ENCODE results near the gene DCBLD2. TPM values are rescaled to one million over a fixed set of nuclear protein-coding genes. Genes with fewer than 3 reads are reported as not detected.
A peak's percentile ranks its signal among the peaks of the same experiment; 100 is the strongest.

Gene DCBLD2
- total RNA-seq, 1 donor from 2014 or later, result 2.3 TPM

DNA sequence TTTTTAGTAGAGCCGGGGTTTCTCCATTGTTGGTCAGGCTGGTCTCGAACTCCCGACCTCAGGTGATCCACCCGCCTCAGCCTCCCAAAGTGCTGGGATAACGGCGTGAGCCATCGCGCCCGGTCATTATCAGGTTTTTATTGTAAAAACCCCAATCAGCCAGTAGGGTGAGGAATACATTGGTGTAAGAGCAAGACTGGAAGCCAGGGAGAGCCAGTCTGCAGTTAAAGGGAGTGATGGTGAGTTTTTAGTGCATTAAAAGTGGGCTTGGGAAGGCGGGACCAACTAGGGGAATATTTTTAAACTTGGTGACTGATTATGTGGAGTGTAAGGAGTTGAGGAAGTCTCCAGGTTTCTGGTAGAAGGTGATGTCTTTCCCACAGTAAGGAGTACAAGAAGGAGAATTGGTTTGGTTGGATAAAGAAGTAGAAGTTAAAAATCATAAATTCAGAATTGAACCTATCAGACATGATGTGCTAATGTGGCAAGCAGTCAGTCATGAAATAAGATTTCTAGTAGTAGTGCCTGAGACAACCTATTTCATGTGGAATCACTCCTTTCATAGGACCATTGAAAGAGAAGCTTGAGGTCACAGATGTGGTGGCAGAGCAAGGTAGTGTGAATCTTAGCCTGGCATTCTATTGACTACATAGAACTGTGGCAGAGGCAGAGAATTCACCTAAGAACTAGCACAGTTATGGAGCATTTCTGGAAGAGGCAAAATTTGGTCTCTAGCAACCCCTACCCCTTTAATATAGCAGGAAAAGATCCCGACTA lies 2.4 kb upstream of the DCBLD2 start:
- DNase-seq (ENCODE audit: low spot score), result no peak
- no peak overlapping the region for H3K4me3 Mint-ChIP-seq
- H3K9me3 Mint-ChIP-seq, result no peaks in the 10 kb centered on the region
- intact Hi-C loops (cut with micrococcal nuclease), result no loop called here
- peaks cover 12% of the 10 kb centered on the region for H3K4me1 Mint-ChIP-seq (ENCODE audit: low read depth)
- H3K36me3 Mint-ChIP-seq (ENCODE audit: low read depth), result no peaks in the 10 kb centered on the region
- no peak overlapping the region for H3K27ac Mint-ChIP-seq
- peaks cover 32% of the 10 kb centered on the region for H3K27me3 Mint-ChIP-seq (ENCODE audit: insufficient read depth)

DNA sequence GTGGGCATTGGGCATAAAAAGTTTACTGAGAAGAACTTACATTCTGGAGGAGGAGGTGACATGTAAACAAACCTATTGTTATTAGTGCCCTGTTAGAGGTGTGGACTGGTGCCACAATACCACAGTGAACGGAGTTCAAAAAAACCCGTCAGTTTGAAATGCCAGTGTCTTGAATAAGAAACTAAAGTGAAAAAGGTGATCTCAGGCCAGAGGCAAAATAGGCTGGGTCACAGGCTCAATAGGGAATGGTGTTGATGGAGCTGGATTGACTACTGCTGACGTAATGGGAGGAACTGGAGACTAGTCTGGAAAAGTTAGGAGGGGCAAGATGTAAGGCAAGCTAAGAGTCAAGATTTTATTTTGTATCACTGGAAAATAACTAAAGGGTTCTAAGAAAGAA lies 1.6 kb upstream of the DCBLD2 start:
- Mint-ChIP-seq H3K4me1 (ENCODE audit: low read depth) (peaks cover 12% of the 10 kb centered on the region), H3K27me3 (ENCODE audit: insufficient read depth) (peaks cover 37% of the 10 kb centered on the region), H3K4me3 (no peak overlapping the region), H3K9me3 (no peaks in the 10 kb centered on the region), H3K36me3 (ENCODE audit: low read depth) (no peaks in the 10 kb centered on the region), H3K27ac (no peak overlapping the region)
- intact Hi-C loops (cut with micrococcal nuclease), result no loop called here
- DNase-seq (ENCODE audit: low spot score), result no peak

DNA sequence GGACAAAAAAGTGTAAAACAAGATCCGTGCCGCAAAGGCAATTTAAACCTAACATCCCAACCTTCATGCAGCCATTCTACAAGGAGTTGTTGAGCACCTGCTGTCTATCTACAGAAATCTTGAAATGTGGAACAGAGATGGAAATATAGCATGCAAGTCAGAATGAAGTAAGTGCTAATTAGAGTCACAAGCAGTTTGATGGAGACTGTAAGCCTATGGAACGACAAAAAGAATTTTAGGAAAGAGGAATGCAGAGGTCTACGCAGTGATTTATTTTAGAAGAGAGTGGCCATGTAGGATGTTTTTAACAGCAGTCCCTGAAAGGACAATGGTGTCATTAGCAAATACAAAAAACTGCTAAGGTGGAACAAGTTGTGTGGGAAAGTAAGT lies 851 bp upstream of the DCBLD2 start:
- intact Hi-C loops (cut with micrococcal nuclease), result no loop called here
- H3K4me3 Mint-ChIP-seq, result peak overlapping the region; percentile 81
- no peak for DNase-seq (ENCODE audit: low spot score)
- peaks cover 35% of the 10 kb centered on the region for H3K27me3 Mint-ChIP-seq (ENCODE audit: insufficient read depth)
- H3K27ac Mint-ChIP-seq, result peak overlapping the region; percentile 51
- H3K36me3 Mint-ChIP-seq (ENCODE audit: low read depth), result no peaks in the 10 kb centered on the region
- no peaks in the 10 kb centered on the region for H3K9me3 Mint-ChIP-seq
- H3K4me1 Mint-ChIP-seq (ENCODE audit: low read depth), result peaks cover 12% of the 10 kb centered on the region

DNA sequence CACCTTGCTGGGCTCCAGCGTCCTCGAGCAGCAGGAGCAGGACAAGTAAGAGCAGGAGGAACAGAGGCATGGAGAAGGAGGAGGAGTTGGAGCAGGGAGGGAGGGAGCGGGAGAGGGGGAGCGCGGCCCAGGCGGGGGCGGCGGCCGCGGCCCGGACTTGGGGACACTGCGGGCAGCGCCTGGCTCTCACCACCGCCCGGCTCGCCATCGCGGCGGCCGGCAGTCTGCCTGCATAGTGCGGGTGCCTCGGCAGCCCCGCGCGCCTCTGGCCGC lies 440 bp downstream of the DCBLD2 start:
- H3K27ac Mint-ChIP-seq, result peak overlapping the region; percentile 40
- H3K4me1 Mint-ChIP-seq (ENCODE audit: low read depth), result peaks cover 12% of the 10 kb centered on the region
- peaks cover 32% of the 10 kb centered on the region for H3K27me3 Mint-ChIP-seq (ENCODE audit: insufficient read depth)
- intact Hi-C loops (cut with micrococcal nuclease), result loop anchor here (1.0 to 2.0 kb wide), 4 partner anchors 308 to 1136 kb away; partner anchors contain the start of genes ARL6, CLDND1 and CPOX
- no peak for DNase-seq (ENCODE audit: low spot score)
- no peaks in the 10 kb centered on the region for H3K9me3 Mint-ChIP-seq
- no peaks in the 10 kb centered on the region for H3K36me3 Mint-ChIP-seq (ENCODE audit: low read depth)
- peak overlapping the region; percentile 84 for H3K4me3 Mint-ChIP-seq

GRCh38 chr3:98900265-98901118 lies 1.0 kb downstream of the DCBLD2 start:
- H3K9me3 Mint-ChIP-seq, result no peaks in the 10 kb centered on the region
- H3K4me1 Mint-ChIP-seq (ENCODE audit: low read depth), result peaks cover 12% of the 10 kb centered on the region
- intact Hi-C loops (cut with micrococcal nuclease), result loop anchor here (1.0 to 2.0 kb wide), 4 partner anchors 307 to 1136 kb away; partner anchors contain the start of genes ARL6, CLDND1 and CPOX
- H3K27me3 Mint-ChIP-seq (ENCODE audit: insufficient read depth), result peaks cover 32% of the 10 kb centered on the region
- H3K27ac Mint-ChIP-seq, result peak overlapping the region; percentile 40
- H3K36me3 Mint-ChIP-seq (ENCODE audit: low read depth), result no peaks in the 10 kb centered on the region
- H3K4me3 Mint-ChIP-seq, result peak overlapping the region; percentile 84
- no peak for DNase-seq (ENCODE audit: low spot score)

DNA sequence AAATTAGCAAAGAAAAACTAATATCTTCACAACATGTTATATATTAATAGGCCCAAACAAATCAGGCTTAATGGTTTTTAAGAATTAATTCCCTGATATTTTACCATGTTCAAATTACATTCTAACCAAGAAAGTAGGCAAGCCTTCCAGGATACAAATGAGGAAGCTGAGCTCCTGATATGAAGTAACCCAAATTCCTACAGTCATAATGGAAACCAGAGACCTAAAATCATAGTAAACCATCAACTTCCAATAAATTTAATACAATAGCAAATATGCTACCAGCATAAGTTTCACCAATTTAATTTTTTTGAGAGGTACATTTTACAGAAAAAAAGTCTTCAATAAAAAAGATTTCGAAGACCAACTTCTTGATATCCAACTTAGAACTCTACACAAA lies 3.8 kb downstream of the DCBLD2 start:
- intact Hi-C loops (cut with micrococcal nuclease), result no loop called here
- H3K4me1 Mint-ChIP-seq (ENCODE audit: low read depth), result peaks cover 8% of the 10 kb centered on the region
- peaks cover 26% of the 10 kb centered on the region for H3K27me3 Mint-ChIP-seq (ENCODE audit: insufficient read depth)
- no peaks in the 10 kb centered on the region for H3K9me3 Mint-ChIP-seq
- no peaks in the 10 kb centered on the region for H3K36me3 Mint-ChIP-seq (ENCODE audit: low read depth)
- no peak overlapping the region for H3K27ac Mint-ChIP-seq
- no peak for DNase-seq (ENCODE audit: low spot score)
- no peak overlapping the region for H3K4me3 Mint-ChIP-seq

DNA sequence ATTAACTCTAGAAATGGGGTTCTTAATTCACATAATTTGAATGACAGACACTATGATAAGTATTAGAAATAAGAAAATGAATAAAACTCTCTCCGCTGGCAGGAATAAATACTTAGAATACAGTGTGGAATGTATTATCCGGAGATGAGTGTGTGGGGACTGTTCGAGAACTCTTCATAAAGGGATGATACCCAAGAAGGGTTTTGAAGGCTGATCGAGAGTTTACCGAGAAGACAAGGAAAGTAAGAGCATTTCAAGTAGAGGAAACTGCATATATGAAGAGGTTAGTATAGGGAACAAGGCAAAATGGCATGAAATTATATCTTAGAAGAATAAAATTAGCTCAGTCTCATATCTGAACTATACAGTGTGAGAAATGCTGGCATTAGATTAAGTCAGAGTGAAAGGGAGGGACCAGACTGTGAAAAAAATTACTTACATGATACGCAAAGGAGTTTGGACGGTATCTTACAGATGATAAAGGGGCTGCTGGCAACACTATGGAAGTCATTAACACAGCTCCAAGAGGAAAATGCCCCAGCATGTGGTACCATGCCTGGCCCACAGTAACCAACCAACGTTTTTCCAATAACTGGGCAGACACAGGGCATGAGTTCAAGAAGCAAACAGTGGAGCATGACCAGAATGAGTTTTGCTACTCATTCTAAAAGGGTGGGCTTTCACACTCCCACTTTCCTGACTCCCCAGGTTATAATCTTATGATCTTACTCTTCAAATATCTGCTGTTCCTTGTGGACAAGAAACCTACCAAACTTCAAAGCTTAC lies 6.5 kb downstream of the DCBLD2 start:
- Mint-ChIP-seq H3K4me3 (no peak overlapping the region), H3K9me3 (no peaks in the 10 kb centered on the region), H3K27me3 (ENCODE audit: insufficient read depth) (peaks cover 13% of the 10 kb centered on the region), H3K4me1 (ENCODE audit: low read depth) (no peaks in the 10 kb centered on the region), H3K27ac (no peak overlapping the region), H3K36me3 (ENCODE audit: low read depth) (no peaks in the 10 kb centered on the region)
- intact Hi-C loops (cut with micrococcal nuclease), result no loop called here
- DNase-seq (ENCODE audit: low spot score), result no peak

DNA sequence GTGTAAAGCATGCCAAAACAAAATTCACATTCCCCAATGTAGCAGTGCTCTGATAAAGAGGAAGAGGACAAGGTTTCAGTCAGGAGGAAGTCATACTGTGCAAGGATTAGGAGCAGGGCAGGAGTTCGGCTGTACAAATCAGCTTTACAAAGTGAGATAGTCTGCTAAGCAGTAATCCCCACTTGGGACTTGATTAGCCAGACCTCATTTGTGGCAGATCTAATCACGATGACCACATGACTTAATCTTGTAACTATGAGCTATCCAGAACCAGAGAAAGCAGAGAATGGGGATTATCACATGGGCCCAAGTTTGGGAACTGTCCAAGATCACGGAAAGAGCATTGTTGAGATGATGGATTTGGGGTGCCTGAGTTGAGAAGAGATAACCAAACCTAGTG lies 7.8 kb downstream of the DCBLD2 start:
- no peaks in the 10 kb centered on the region for H3K9me3 Mint-ChIP-seq
- no peak overlapping the region for H3K4me3 Mint-ChIP-seq
- DNase-seq (ENCODE audit: low spot score), result no peak
- no peaks in the 10 kb centered on the region for H3K4me1 Mint-ChIP-seq (ENCODE audit: low read depth)
- H3K27ac Mint-ChIP-seq, result no peak overlapping the region
- peaks cover 5% of the 10 kb centered on the region for H3K27me3 Mint-ChIP-seq (ENCODE audit: insufficient read depth)
- intact Hi-C loops (cut with micrococcal nuclease), result no loop called here
- no peaks in the 10 kb centered on the region for H3K36me3 Mint-ChIP-seq (ENCODE audit: low read depth)

- Mint-ChIP-seq H3K36me3 (ENCODE audit: low read depth) (no peaks in the 10 kb centered on the region), H3K27ac (no peak overlapping the region), H3K4me1 (ENCODE audit: low read depth) (no peaks in the 10 kb centered on the region), H3K9me3 (no peaks in the 10 kb centered on the region), H3K4me3 (no peak overlapping the region), H3K27me3 (ENCODE audit: insufficient read depth) (no peaks in the 10 kb centered on the region)
- no peak for DNase-seq (ENCODE audit: low spot score)
- intact Hi-C loops (cut with micrococcal nuclease), result no loop called here
These were observed 9.2 kb downstream of the DCBLD2 start for GRCh38 chr3:98892263-98892662.

GRCh38 chr3:98890965-98891910 lies 10.3 kb downstream of the DCBLD2 start:
- Mint-ChIP-seq H3K4me1 (ENCODE audit: low read depth) (no peaks in the 10 kb centered on the region), H3K9me3 (no peaks in the 10 kb centered on the region), H3K27me3 (ENCODE audit: insufficient read depth) (no peaks in the 10 kb centered on the region), H3K27ac (no peak overlapping the region), H3K36me3 (ENCODE audit: low read depth) (no peaks in the 10 kb centered on the region), H3K4me3 (no peak overlapping the region)
- no peak for DNase-seq (ENCODE audit: low spot score)
- intact Hi-C loops (cut with micrococcal nuclease), result no loop called here

DNA sequence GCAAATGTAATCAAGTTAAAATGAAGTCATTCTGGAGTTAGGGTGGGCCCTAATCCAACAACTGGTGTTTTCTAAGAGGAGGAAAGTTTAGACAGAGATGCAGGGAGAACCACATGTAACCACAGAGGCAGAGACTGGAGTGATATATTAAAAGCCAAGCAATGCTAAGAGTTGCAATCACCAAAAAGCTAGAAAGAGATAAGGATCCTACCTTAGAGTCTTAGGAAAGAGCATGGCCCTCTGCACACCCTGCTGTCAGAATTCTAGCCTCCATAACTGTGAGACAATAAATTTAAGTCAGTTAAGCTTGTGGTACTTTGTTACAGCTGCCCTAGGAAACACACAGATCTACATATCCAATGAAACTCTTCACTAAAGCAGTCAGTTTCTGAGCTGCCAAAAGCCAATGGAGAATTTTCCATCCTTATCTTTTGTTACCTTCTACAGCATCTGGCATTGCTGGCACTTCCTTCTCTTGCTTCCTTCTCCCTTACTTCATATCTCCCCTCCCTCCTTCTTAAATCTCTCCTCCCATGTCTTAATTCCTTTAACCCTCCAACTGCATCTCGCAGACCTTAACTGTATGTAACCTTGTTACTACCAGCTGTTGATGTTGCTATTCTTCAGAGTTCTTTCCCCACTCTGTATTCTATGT lies 11.2 kb downstream of the DCBLD2 start:
- Mint-ChIP-seq H3K27ac (no peak overlapping the region), H3K27me3 (ENCODE audit: insufficient read depth) (no peaks in the 10 kb centered on the region), H3K4me1 (ENCODE audit: low read depth) (no peaks in the 10 kb centered on the region), H3K4me3 (no peak overlapping the region), H3K36me3 (ENCODE audit: low read depth) (no peaks in the 10 kb centered on the region), H3K9me3 (no peaks in the 10 kb centered on the region)
- no peak for DNase-seq (ENCODE audit: low spot score)
- intact Hi-C loops (cut with micrococcal nuclease), result no loop called here

DNA sequence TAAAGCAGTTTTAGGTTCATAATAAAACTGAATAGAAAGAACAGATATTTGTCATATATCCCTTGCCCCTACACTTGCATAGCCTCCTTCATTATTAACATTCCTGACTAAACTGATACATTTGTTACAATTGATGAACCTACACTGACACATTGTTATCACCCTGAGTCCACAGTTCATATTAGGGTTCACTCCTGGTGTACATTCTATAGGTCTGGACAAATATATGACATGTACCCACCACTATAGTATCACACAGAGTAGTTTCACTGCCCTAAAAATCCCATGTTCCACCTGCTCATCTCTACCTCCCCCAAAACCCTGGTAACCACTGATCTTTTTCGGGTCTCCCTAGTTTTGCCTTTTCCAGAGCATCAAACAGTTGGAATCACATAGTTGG lies 13.8 kb downstream of the DCBLD2 start:
- Mint-ChIP-seq H3K9me3 (no peaks in the 10 kb centered on the region), H3K27me3 (ENCODE audit: insufficient read depth) (no peaks in the 10 kb centered on the region), H3K36me3 (ENCODE audit: low read depth) (no peaks in the 10 kb centered on the region), H3K27ac (no peak overlapping the region), H3K4me1 (ENCODE audit: low read depth) (no peaks in the 10 kb centered on the region), H3K4me3 (no peak overlapping the region)
- intact Hi-C loops (cut with micrococcal nuclease), result no loop called here
- no peak for DNase-seq (ENCODE audit: low spot score)
